Activated CD4-positive, alpha-beta T cell treated with anti-CD3 and anti-CD28 coated beads, Interleukin-2, amount 10 ng/mL, durations not matched to agents 24 days and 14 days (primary cell): ENCODE data around the gene PTPN23. TPM values are rescaled to one million over a fixed set of nuclear protein-coding genes. Genes with fewer than 3 reads are reported as not detected.

Source experiments
- DNase-seq: peaks from one replicate; pipeline ENCODE4 v3.0.0; 2022
- H3K27ac Mint-ChIP-seq: one replicate; pipeline ENCODE4 v1.8.0; 2022; ENCODE audit warnings: mild to moderate bottlenecking, mixed read lengths
- H3K27me3 Mint-ChIP-seq: one replicate; pipeline ENCODE4 v1.8.0; 2022; ENCODE audit warnings: mixed read lengths
- H3K36me3 Mint-ChIP-seq: one replicate; pipeline ENCODE4 v1.8.0; 2022; ENCODE audit warnings: low read depth, mild to moderate bottlenecking, mixed read lengths
- H3K4me1 Mint-ChIP-seq: one replicate; pipeline ENCODE4 v1.8.0; 2021; ENCODE audit warnings: mixed read lengths
- H3K4me3 Mint-ChIP-seq: one replicate; pipeline ENCODE4 v1.8.0; 2022; ENCODE audit warnings: mild to moderate bottlenecking, moderate library complexity, mixed read lengths
- H3K9me3 Mint-ChIP-seq: one replicate; pipeline ENCODE4 v1.8.0; 2021; ENCODE audit warnings: mixed read lengths
- intact Hi-C: fragments of 100-400 bp; cut with micrococcal nuclease; formaldehyde crosslinking; loops from one replicate; pipeline ENCODE4 v1.15.1; 2023
- total RNA-seq: library from RNA; stranded (reverse); gene quantifications from 2 replicates; pipeline ENCODE4 v1.2.3, GENCODE V29; 2022

Gene PTPN23
- total RNA-seq, 1 donor from 2014 or later: 34.1 TPM

DNA sequence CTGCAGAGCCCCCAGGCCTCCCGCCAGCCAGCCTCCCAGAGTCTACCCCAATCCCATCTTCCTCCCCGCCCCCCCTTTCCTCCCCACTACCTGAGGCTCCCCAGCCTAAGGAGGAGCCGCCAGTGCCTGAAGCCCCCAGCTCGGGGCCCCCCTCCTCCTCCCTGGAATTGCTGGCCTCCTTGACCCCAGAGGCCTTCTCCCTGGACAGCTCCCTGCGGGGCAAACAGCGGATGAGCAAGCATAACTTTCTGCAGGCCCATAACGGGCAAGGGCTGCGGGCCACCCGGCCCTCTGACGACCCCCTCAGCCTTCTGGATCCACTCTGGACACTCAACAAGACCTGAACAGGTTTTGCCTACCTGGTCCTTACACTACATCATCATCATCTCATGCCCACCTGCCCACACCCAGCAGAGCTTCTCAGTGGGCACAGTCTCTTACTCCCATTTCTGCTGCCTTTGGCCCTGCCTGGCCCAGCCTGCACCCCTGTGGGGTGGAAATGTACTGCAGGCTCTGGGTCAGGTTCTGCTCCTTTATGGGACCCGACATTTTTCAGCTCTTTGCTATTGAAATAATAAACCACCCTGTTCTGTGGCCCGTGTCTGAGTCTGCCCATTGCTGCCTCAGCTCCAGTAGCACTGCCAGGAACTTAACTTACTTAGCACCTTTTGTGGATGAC, 32.2 kb downstream of the PTPN23 start:
- H3K27ac Mint-ChIP-seq: no peak overlapping the region
- no peak overlapping the region for H3K4me3 Mint-ChIP-seq
- DNase-seq: no peak
- H3K9me3 Mint-ChIP-seq: no peaks in the 10 kb centered on the region
- intact Hi-C loops: no loop called here
- no peaks in the 10 kb centered on the region for H3K27me3 Mint-ChIP-seq
- peaks cover 35% of the 10 kb centered on the region for H3K36me3 Mint-ChIP-seq
- no peaks in the 10 kb centered on the region for H3K4me1 Mint-ChIP-seq

DNA sequence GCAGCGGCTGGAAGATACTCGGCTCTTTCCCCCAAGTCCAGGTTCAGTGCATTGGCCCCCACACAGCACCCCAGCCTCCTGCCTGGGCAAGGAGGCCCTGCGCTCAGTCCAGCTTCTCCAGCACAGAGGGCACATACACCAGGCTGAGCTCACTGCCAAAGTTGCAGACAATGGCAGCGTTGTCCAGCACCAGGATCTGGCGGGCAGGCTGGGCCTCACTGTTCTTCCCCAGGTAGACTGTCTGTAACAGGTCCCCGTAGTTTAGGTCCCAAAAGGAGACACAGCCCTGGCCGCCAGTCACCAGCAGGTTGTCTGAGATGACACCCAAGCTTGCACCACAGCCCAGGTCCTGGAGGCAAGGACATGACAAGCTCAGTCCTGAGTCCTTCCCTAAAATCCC, 32.9 kb downstream of the PTPN23 start:
- H3K27ac Mint-ChIP-seq: no peak overlapping the region
- no peaks in the 10 kb centered on the region for H3K27me3 Mint-ChIP-seq
- no peaks in the 10 kb centered on the region for H3K4me1 Mint-ChIP-seq
- no peak overlapping the region for H3K4me3 Mint-ChIP-seq
- peaks cover 34% of the 10 kb centered on the region for H3K36me3 Mint-ChIP-seq
- no peaks in the 10 kb centered on the region for H3K9me3 Mint-ChIP-seq
- no peak for DNase-seq
- intact Hi-C loops: no loop called here

DNA sequence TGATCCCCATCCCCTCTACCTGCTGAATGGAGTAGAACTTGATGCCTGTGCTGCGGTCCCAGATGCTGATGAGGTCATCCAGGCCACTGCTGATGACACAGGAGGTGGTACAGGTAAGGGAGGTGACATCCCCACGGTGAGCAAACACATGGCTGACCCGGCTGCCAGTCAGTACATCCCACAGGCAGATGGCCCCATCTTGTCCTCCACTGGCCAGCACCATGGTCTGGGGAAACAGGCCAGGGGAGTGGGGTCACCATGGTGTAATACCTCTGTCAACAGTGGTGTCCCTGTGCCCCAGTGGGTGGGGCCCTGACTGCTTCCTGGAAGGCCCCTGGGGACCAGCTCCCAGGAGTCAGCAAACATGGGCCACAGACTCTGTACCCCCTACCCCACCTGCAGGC, 33.3 kb downstream of the PTPN23 start:
- Mint-ChIP-seq H3K4me3 (no peak overlapping the region), H3K4me1 (no peaks in the 10 kb centered on the region), H3K27ac (no peak overlapping the region), H3K27me3 (no peaks in the 10 kb centered on the region), H3K36me3 (peaks cover 38% of the 10 kb centered on the region), H3K9me3 (no peaks in the 10 kb centered on the region)
- intact Hi-C loops: no loop called here
- no peak for DNase-seq

DNA sequence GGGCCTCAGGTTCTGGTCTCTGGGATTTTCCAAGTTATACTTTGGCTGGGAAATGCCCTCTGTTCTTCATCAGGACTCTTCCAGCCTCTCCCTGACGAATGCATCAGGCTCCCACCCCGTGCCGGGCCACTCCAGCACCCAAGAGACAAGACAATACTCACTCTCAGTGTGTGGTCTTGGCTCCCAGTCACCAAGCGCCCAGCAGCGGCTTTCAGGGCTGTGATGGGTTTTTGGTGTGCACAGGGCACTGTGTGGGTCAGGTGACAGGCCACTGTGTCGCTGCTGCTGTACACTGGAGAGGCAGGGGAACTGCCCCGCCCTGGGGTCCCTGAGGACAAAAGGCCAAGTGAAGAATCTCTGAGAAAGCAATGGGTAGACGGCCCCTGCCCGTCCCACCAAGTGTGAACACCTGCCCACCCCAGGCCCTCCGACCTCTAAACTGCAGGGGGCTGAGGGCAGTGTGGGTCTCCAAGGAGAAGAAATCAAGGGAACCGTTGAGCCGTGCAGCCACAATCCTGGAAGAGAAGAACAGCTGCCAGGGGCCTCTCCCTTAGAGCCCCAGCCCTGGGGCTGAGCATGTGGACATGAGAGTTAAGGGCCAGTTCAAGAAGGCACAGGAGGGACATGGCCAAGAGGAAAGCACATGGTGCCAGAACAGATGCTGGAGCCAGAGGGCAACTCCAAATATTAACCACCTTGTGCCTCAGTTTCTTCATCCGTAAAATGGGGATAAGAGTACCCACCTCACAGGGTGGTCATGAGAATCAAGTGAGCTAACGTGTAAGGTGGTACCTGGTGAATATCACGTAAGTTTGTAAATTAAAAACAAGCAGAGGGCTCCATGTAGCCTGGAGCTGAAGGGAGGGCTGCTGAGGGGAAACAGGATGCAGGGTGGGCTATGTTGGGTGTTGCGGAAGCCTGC, 34.1 kb downstream of the PTPN23 start:
- Mint-ChIP-seq H3K27me3 (no peaks in the 10 kb centered on the region), H3K4me1 (no peaks in the 10 kb centered on the region), H3K9me3 (no peaks in the 10 kb centered on the region), H3K4me3 (no peak overlapping the region), H3K36me3 (peaks cover 39% of the 10 kb centered on the region), H3K27ac (no peak overlapping the region)
- no peak for DNase-seq
- intact Hi-C loops: no loop called here

DNA sequence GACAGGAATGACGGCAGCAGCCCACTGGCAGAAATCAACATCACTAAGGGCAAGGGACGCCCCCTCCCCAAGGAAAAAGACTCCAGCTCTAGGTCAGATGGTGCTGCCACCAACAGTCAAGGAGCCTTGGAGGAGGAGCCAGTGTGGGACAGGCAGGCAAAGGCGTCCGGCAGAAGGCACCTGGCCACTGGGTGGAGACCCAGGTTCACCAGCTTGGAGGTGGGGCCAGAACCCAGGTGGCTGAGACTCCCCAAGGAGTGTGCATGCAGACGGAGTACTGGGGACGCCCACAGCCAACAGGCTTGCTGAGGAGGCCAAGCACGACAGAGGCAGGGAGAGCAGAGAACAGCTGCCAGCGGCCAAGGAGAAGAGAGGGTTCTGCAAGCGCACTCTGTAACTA, 35.2 kb downstream of the PTPN23 start:
- Mint-ChIP-seq H3K4me3 (no peak overlapping the region), H3K27ac (no peak overlapping the region), H3K36me3 (peaks cover 40% of the 10 kb centered on the region), H3K4me1 (peaks cover 4% of the 10 kb centered on the region), H3K27me3 (no peaks in the 10 kb centered on the region), H3K9me3 (no peaks in the 10 kb centered on the region)
- DNase-seq: no peak
- intact Hi-C loops: no loop called here

DNA sequence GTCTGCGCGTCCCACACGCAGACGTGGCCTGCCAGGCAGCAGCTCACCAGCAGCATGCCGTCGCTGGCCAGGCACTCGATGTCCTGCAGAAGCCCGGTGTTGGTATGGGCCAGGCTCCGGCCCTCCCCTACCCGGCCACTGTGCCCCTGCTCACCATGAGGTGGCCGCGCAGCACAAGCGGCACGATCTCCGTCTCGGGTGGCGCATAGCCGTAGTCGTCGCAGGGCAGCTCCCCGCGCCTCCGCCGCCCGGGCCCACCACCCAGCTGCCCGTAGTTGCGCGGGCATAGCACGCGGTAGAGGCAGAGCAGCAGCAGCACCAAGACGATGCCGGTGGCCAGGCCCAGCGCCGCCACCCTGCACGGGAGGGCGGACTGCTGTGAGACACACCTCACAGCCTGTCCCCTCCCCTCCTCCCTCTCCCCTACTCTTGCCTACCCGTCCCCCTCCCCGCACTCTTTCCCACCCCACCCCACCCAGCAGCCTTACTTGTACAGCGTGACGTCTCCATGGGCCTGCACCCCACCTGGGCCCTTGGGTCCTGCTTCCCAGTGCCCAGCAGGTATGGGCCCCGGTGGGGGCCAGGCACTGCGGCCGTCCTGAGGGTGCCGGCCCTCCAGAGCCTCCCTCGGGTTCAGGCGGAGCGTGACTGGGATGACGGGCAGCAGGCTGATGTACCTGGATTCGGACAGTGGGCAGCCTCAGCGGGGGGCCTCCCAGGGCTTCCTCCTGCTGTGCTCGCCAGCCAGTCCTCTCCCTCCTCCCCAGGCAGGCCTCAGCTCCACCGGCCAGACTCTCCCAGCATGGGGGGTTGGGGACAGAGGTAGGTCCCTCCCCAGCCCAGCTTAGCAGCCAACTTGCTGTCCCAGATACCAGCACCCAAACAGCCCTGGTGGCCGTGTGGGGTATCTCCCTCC, 37.6 kb downstream of the PTPN23 start:
- Mint-ChIP-seq H3K27me3 (no peaks in the 10 kb centered on the region), H3K27ac (no peak overlapping the region), H3K9me3 (no peaks in the 10 kb centered on the region), H3K4me1 (peaks cover 13% of the 10 kb centered on the region), H3K36me3 (peaks cover 35% of the 10 kb centered on the region), H3K4me3 (no peak overlapping the region)
- DNase-seq: peak; percentile 58
- intact Hi-C loops: no loop called here

DNA sequence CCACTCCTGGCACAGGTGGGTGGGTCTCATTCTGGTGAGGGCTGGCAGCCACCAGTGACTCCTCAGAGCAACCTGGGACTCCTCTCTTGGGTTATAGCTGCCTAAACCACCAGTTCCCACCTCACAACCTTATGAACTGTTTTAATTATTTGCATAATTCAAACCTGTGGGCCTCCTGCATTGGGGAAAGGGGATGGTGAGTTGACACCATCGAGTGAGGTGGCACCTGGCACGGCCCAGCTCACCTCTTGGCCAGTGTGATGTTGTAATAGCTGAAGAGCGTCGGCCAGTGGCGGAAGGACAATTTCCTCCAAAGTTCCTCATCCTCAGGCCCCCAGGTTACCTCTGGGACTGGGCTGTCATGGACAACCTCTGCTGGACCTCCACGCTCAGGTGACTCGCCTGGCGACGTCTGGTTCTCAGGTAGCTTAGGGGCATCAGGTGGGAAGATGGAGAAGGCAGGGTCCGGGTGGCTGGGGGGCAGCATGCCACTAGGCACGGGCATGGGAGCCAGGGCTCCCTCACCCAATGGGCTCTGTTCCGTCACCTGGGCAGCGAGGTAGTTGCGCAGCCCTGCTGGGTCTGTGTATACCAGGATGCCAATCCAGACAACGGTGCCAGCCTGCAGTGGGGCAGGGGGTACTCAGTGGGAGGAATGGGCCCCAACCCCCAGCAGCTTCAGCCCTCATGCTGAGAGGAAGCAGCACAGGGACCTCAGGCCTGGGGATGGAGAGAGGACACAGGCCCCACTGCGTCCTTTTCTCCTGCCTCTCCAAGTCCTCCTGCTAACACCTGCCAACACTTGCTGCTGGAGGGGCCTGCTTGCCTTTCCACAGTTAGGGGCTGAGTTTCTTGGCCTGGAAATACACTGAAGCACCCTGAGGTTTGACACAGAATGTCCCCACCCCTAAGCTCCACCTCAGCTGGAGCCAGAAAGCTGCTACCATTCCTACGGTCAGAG, 38.5 kb downstream of the PTPN23 start:
- Mint-ChIP-seq H3K4me3 (no peak overlapping the region), H3K27me3 (no peaks in the 10 kb centered on the region), H3K4me1 (peaks cover 13% of the 10 kb centered on the region), H3K9me3 (no peaks in the 10 kb centered on the region), H3K36me3 (peaks cover 31% of the 10 kb centered on the region), H3K27ac (no peak overlapping the region)
- intact Hi-C loops: no loop called here
- no peak for DNase-seq

DNA sequence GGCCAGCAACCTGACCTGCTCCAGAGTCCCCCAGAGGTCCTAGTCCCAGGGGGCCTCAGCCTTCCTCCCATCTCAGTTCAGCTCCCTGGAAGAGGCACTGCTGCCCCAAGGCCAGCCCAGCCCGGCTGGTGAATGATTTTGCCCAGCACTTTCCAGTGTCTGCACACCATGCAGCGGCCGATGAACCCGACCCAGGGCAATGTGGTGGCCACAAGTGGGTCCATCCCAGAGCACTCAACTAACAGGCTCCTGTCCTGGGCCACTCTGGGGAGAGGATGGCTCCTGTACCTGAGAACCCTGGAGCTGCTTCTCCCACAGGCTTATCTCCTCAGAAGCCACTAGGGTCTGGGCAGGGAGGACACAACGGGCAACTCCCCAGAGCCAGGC, 39.2 kb downstream of the PTPN23 start:
- no peak for DNase-seq
- H3K9me3 Mint-ChIP-seq: no peaks in the 10 kb centered on the region
- intact Hi-C loops: no loop called here
- H3K27me3 Mint-ChIP-seq: no peaks in the 10 kb centered on the region
- peaks cover 30% of the 10 kb centered on the region for H3K36me3 Mint-ChIP-seq
- H3K4me3 Mint-ChIP-seq: no peak overlapping the region
- H3K27ac Mint-ChIP-seq: no peak overlapping the region
- peaks cover 13% of the 10 kb centered on the region for H3K4me1 Mint-ChIP-seq

DNA sequence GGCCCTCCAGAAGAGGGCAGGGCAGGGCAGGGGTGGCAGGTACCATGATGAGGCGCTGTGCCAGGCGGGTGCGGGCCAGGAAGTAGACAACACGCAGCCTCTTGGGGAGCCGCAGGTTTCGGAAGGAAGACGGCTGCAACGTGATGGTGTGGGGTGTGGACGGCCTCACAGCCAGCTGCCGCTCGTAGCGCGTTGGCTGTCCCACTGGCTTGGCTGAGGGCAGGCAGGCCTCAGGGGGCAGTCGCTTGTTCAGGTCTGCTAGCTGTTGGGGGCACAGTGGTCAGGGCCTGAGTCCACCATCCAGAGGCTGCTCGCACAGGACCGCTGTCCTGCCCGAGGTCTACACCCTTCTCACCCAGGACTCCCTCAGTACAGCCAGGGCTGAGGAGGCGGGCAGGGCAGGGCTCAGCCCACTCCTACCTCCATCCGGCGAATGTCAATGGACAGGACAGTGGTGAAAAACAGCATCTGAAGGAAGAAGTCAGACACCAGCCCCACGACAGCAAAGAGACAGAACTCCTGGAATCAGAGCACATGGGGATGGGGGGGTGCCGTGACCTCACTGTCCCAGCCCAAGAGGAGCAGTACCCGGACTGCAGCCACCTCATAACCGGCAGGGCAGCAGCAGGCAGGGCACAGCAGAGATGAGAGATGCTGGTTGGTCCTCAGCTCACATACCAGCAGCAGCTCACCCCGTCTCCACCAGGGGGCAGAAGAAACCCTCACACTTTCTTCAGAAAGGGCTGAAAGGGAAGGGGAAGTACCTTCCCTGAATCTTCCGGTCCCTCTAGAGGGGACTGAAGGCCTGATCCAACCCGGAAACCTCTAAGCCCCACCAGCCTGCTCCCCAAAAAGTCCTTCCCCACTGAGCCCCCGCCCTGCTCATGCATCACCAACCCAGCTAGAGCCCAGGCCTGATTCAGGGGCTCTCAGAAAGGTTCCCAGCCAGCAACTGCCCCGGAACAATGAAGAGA, 40.0 kb downstream of the PTPN23 start:
- H3K9me3 Mint-ChIP-seq: no peaks in the 10 kb centered on the region
- peak; percentile 97 for DNase-seq
- intact Hi-C loops: loop anchor here (1.0 kb wide), 3 partner anchors 56 to 369 kb away; partner anchors contain the start of gene ELP6
- H3K4me3 Mint-ChIP-seq: peak overlapping the region; percentile 71
- H3K4me1 Mint-ChIP-seq: peaks cover 13% of the 10 kb centered on the region
- no peaks in the 10 kb centered on the region for H3K27me3 Mint-ChIP-seq
- peaks cover 24% of the 10 kb centered on the region for H3K36me3 Mint-ChIP-seq
- H3K27ac Mint-ChIP-seq: peak overlapping the region; percentile 99

DNA sequence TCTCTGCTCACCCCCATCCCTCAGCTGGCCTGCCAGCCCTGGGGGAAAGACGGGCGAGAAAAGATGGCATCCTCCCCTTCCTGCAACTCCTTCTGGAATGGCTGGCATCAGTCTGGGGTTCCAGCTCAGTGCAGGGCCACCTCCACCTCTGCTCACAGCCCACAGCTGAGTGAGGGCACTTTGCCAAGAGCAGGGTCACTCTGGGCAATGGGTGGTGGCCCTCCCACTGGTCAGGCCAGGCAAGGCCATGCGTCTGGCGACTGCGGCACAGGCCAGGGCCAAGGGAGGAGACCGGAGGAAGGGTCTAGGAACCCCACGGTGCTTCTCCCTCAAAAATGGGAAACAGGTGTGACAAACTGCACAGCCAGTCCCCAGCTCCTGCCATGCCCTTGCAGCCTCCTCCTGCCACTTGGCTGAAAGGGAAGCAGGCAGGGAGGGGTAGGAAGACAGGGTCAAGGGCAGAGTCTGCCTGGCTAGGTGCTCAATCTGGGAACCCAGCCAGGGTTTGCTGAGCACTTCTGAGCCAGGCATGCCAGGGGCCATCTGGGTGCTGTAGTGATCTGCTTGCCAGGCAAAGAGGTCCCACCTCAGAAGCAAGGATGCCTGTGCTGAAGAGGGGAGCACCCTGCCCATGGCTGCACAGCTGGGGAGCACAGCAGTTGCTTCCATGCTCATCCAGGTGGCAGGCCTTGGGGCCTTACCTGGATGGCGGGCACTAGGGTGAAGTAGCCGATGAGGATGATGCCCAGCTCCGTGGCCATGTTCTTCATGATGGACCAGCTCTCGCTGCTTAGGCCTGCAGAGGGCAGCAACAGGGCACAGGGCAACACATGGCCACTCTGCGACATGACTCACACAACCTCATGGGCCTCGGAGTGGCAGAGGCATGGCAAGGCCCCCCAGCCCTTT, 41.2 kb downstream of the PTPN23 start:
- Mint-ChIP-seq H3K9me3 (no peaks in the 10 kb centered on the region), H3K27me3 (no peaks in the 10 kb centered on the region), H3K4me3 (no peak overlapping the region), H3K27ac (peak overlapping the region; percentile 99), H3K4me1 (peaks cover 13% of the 10 kb centered on the region), H3K36me3 (peaks cover 17% of the 10 kb centered on the region)
- DNase-seq: peak; percentile 61
- intact Hi-C loops: loop anchor here (1.0 kb wide), 3 partner anchors 54 to 367 kb away; partner anchors contain the start of gene ELP6

DNA sequence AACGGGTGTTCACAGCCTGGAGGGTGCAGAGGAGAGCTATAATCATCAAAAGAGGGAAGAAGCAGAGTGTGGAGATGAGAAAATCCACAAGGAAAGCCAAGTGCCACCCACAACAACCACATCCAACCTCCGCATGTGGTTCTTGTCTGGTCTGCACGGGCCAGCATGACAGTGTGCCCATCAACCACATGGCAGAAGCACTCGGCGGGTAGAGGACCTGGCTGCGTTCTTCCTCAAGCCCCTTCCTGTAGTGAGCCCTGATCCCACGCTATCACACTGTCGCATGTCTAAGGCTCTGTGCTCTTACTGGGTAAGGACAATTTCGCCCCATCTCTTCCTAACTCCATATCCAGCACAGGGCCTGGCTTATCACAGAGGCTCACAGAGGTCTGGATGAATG, 41.9 kb downstream of the PTPN23 start:
- peaks cover 16% of the 10 kb centered on the region for H3K36me3 Mint-ChIP-seq
- intact Hi-C loops: no loop called here
- no peak overlapping the region for H3K4me3 Mint-ChIP-seq
- DNase-seq: no peak
- H3K27ac Mint-ChIP-seq: peak overlapping the region; percentile 67
- no peaks in the 10 kb centered on the region for H3K9me3 Mint-ChIP-seq
- H3K4me1 Mint-ChIP-seq: peaks cover 13% of the 10 kb centered on the region
- H3K27me3 Mint-ChIP-seq: no peaks in the 10 kb centered on the region
